ENCODE measurements around the gene GNL2. TPM values are rescaled to one million over a fixed set of nuclear protein-coding genes. Genes with fewer than 3 reads are reported as not detected.

Gene GNL2
- total and polyA plus RNA-seq, 4 donors: 14.8 to 29.2 (median 21.3) TPM

- 90% methylated on average over 3 of the region's 3 CpGs for WGBS
Observed at GRCh38 chr1:37567023-37567422, 28.7 kb downstream of the GNL2 start.

GRCh38 chr1:37564892-37565291 lies 30.8 kb downstream of the GNL2 start:
- TF ChIP-seq RAD21 (IDR thresholded peaks at IDR 0.05) (no peak), GABPA (IDR thresholded peaks at IDR 0.05 in 1 of 2, conservative IDR thresholded peaks at IDR 0.05 in 1 of 2) (no peak), YY1 (IDR thresholded peaks at IDR 0.05) (no peak), TAF1 (conservative IDR thresholded peaks at IDR 0.05) (no peak), ZBTB33 (IDR thresholded peaks at IDR 0.05) (no peak)
- DNase-seq (ENCODE audit: low spot score): no peak
- Histone ChIP-seq H3K27ac (ENCODE audit: low read depth in 1 of 2, low read length in 2 of 2) (no peak overlapping the region), H3K9me3 (ENCODE audit: control insufficient read depth in 4 of 4, low read length in 3 of 4) (no peaks in the 10 kb centered on the region), H3K27me3 (ENCODE audit: control insufficient read depth in 4 of 4, insufficient read depth in 4 of 4, low read length in 3 of 4) (no peaks in the 10 kb centered on the region), H3K4me1 (ENCODE audit: control insufficient read depth in 4 of 4, insufficient read depth in 4 of 4, low read length in 3 of 4) (peaks cover 0 to 7% (median 1%) of the 10 kb centered on the region in 4 donors), H3K9ac (ENCODE audit: low read depth in 1 of 2, low read length in 2 of 2) (no peak overlapping the region), H3K36me3 (ENCODE audit: control insufficient read depth in 4 of 4, insufficient read depth in 3 of 4, low read depth in 1 of 4, low read length in 3 of 4) (peaks cover 5 to 58% (median 52%) of the 10 kb centered on the region in 4 donors), H3K4me3 (ENCODE audit: low read depth in 1 of 3, low read length in 3 of 3) (no peak overlapping the region)

More at GRCh38 chr1:37567023-37567422, 28.7 kb downstream of the GNL2 start:
- Histone ChIP-seq H3K9ac (ENCODE audit: low read depth in 1 of 2, low read length in 2 of 2) (no peak overlapping the region), H3K27me3 (ENCODE audit: control insufficient read depth in 4 of 4, insufficient read depth in 4 of 4, low read length in 3 of 4) (no peaks in the 10 kb centered on the region), H3K27ac (ENCODE audit: low read depth in 1 of 2, low read length in 2 of 2) (no peak overlapping the region), H3K4me1 (ENCODE audit: control insufficient read depth in 4 of 4, insufficient read depth in 4 of 4, low read length in 3 of 4) (peaks cover 0 to 7% (median 1%) of the 10 kb centered on the region in 4 donors), H3K4me3 (ENCODE audit: low read depth in 1 of 3, low read length in 3 of 3) (no peak overlapping the region), H3K36me3 (ENCODE audit: control insufficient read depth in 4 of 4, insufficient read depth in 3 of 4, low read depth in 1 of 4, low read length in 3 of 4) (peaks cover 5 to 70% (median 58%) of the 10 kb centered on the region in 4 donors), H3K9me3 (ENCODE audit: control insufficient read depth in 4 of 4, low read length in 3 of 4) (no peaks in the 10 kb centered on the region)
- TF ChIP-seq FOXA1 (IDR thresholded peaks at IDR 0.05) (no peak), YY1 (IDR thresholded peaks at IDR 0.05) (no peak), MAX (IDR thresholded peaks at IDR 0.05) (no peak), HNF4G (IDR thresholded peaks at IDR 0.05) (no peak), ATF3 (IDR thresholded peaks at IDR 0.05) (no peak)
- no peak for DNase-seq (ENCODE audit: low spot score)

- peaks cover 3 to 39% (median 34%) of the 10 kb centered on the region in 4 donors for H3K36me3 ChIP-seq (ENCODE audit: control insufficient read depth in 4 of 4, insufficient read depth in 3 of 4, low read depth in 1 of 4, low read length in 3 of 4)
- WGBS: 92% methylated on average over 1 of the region's 1 CpG
Observed at GRCh38 chr1:37562984-37563383, 32.8 kb downstream of the GNL2 start.

More at GRCh38 chr1:37562984-37563383, 32.8 kb downstream of the GNL2 start:
- H3K4me1 ChIP-seq (ENCODE audit: control insufficient read depth in 4 of 4, insufficient read depth in 4 of 4, low read length in 3 of 4): peaks cover 0 to 7% (median 1%) of the 10 kb centered on the region in 4 donors
- TF ChIP-seq GABPA (IDR thresholded peaks at IDR 0.05 in 1 of 2, conservative IDR thresholded peaks at IDR 0.05 in 1 of 2): no peak
- TF ChIP-seq ATF3 (IDR thresholded peaks at IDR 0.05): no peak
- no peak for TF ChIP-seq FOXA2 (IDR thresholded peaks at IDR 0.05)
- no peak for TF ChIP-seq SP1 (IDR thresholded peaks at IDR 0.05)
- no peak for TF ChIP-seq NR2F2 (IDR thresholded peaks at IDR 0.05)
- no peak overlapping the region for H3K27ac ChIP-seq (ENCODE audit: low read depth in 1 of 2, low read length in 2 of 2)
- H3K27me3 ChIP-seq (ENCODE audit: control insufficient read depth in 4 of 4, insufficient read depth in 4 of 4, low read length in 3 of 4): no peaks in the 10 kb centered on the region
- no peak overlapping the region for H3K9ac ChIP-seq (ENCODE audit: low read depth in 1 of 2, low read length in 2 of 2)
- DNase-seq (ENCODE audit: low spot score): no peak
- H3K9me3 ChIP-seq (ENCODE audit: control insufficient read depth in 4 of 4, low read length in 3 of 4): no peaks in the 10 kb centered on the region
- no peak overlapping the region for H3K4me3 ChIP-seq (ENCODE audit: low read depth in 1 of 3, low read length in 3 of 3)

All from liver (tissue), 9 donors.